ENCODE results near the gene CENPP.

The CENPP gene

GRCh38 chr9:92663126-92663525, 337.4 kb downstream of the CENPP start:
- TF ChIP-seq CEBPB (IDR thresholded peaks at IDR 0.05) = no peak
- no peak for TF ChIP-seq CREB1 (IDR thresholded peaks at IDR 0.05; ENCODE audit: low read depth)
- no peak for TF ChIP-seq ZBTB7A (IDR thresholded peaks at IDR 0.05; ENCODE audit: low read depth)
- TF ChIP-seq USF1 (IDR thresholded peaks at IDR 0.05) = no peak

GRCh38 chr9:92663951-92664350, 338.2 kb downstream of the CENPP start:
- TF ChIP-seq USF1 (IDR thresholded peaks at IDR 0.05) (no peak), TEAD4 (IDR thresholded peaks at IDR 0.05) (no peak), FOXM1 (IDR thresholded peaks at IDR 0.05; ENCODE audit: borderline replicate concordance, low read depth) (no peak), EP300 (IDR thresholded peaks at IDR 0.05; ENCODE audit: borderline replicate concordance) (no peak), ZBTB7A (IDR thresholded peaks at IDR 0.05; ENCODE audit: low read depth) (no peak), EGR1 (IDR thresholded peaks at IDR 0.05) (no peak), CREB1 (IDR thresholded peaks at IDR 0.05; ENCODE audit: low read depth) (no peak), TAF1 (IDR thresholded peaks at IDR 0.05; ENCODE audit: low read depth) (no peak)

GRCh38 chr9:92664394-92665152, 338.8 kb downstream of the CENPP start:
- no peak for TF ChIP-seq USF1 (IDR thresholded peaks at IDR 0.05)

GRCh38 chr9:92665836-92666235, 340.1 kb downstream of the CENPP start:
- no peak for TF ChIP-seq EGR1 (IDR thresholded peaks at IDR 0.05)
- no peak for TF ChIP-seq NFIC (IDR thresholded peaks at IDR 0.05)
- no peak for TF ChIP-seq TEAD4 (IDR thresholded peaks at IDR 0.05)
- no peak for TF ChIP-seq USF1 (IDR thresholded peaks at IDR 0.05)
- no peak for TF ChIP-seq CREB1 (IDR thresholded peaks at IDR 0.05; ENCODE audit: low read depth)
- TF ChIP-seq CEBPB (IDR thresholded peaks at IDR 0.05) = no peak
- TF ChIP-seq TCF12 (IDR thresholded peaks at IDR 0.05; ENCODE audit: low read depth) = no peak
- no peak for TF ChIP-seq RAD21 (IDR thresholded peaks at IDR 0.05; ENCODE audit: low read depth)

- TF ChIP-seq EP300 (IDR thresholded peaks at IDR 0.05; ENCODE audit: borderline replicate concordance) = no peak
- no peak for TF ChIP-seq TAF1 (IDR thresholded peaks at IDR 0.05; ENCODE audit: low read depth)
- TF ChIP-seq USF1 (IDR thresholded peaks at IDR 0.05) = no peak
- no peak for TF ChIP-seq YY1 (IDR thresholded peaks at IDR 0.05; ENCODE audit: low read depth)
- no peak for TF ChIP-seq REST (IDR thresholded peaks at IDR 0.05; ENCODE audit: low read depth)
- TF ChIP-seq EGR1 (IDR thresholded peaks at IDR 0.05) = no peak
- no peak for TF ChIP-seq NFIC (IDR thresholded peaks at IDR 0.05)
- no peak for TF ChIP-seq CEBPB (IDR thresholded peaks at IDR 0.05)
- TF ChIP-seq TEAD4 (IDR thresholded peaks at IDR 0.05) = no peak
- TF ChIP-seq CREB1 (IDR thresholded peaks at IDR 0.05; ENCODE audit: low read depth) = no peak
- TF ChIP-seq MAX (IDR thresholded peaks at IDR 0.05) = no peak
- TF ChIP-seq RAD21 (IDR thresholded peaks at IDR 0.05; ENCODE audit: low read depth) = no peak
- TF ChIP-seq ZBTB7A (IDR thresholded peaks at IDR 0.05; ENCODE audit: low read depth) = no peak
- TF ChIP-seq FOXM1 (IDR thresholded peaks at IDR 0.05; ENCODE audit: borderline replicate concordance, low read depth) = no peak
- TF ChIP-seq TCF12 (IDR thresholded peaks at IDR 0.05; ENCODE audit: low read depth) = no peak
Observed at GRCh38 chr9:92666236-92666635, 340.5 kb downstream of the CENPP start.

- TF ChIP-seq MAX (IDR thresholded peaks at IDR 0.05) (no peak), CREB1 (IDR thresholded peaks at IDR 0.05; ENCODE audit: low read depth) (no peak), TEAD4 (IDR thresholded peaks at IDR 0.05) (no peak), EGR1 (IDR thresholded peaks at IDR 0.05) (no peak), REST (IDR thresholded peaks at IDR 0.05; ENCODE audit: low read depth) (no peak), RAD21 (IDR thresholded peaks at IDR 0.05; ENCODE audit: low read depth) (no peak), USF1 (IDR thresholded peaks at IDR 0.05) (no peak), TCF12 (IDR thresholded peaks at IDR 0.05; ENCODE audit: low read depth) (no peak), NFIC (IDR thresholded peaks at IDR 0.05) (no peak), YY1 (IDR thresholded peaks at IDR 0.05; ENCODE audit: low read depth) (no peak), FOXM1 (IDR thresholded peaks at IDR 0.05; ENCODE audit: borderline replicate concordance, low read depth) (no peak), TAF1 (IDR thresholded peaks at IDR 0.05; ENCODE audit: low read depth) (no peak), EP300 (IDR thresholded peaks at IDR 0.05; ENCODE audit: borderline replicate concordance) (no peak), ZBTB7A (IDR thresholded peaks at IDR 0.05; ENCODE audit: low read depth) (no peak), CEBPB (IDR thresholded peaks at IDR 0.05) (no peak)
Observed at GRCh38 chr9:92666912-92667532, 341.3 kb downstream of the CENPP start.

Measured in Ishikawa (cell line).